Neural progenitor cell (in vitro differentiated cells): ENCODE results near the gene XPNPEP1. TPM values are rescaled to one million over a fixed set of nuclear protein-coding genes. Genes with fewer than 3 reads are reported as not detected.

ENCODE experiments used
- DNase-seq: peaks from one replicate; pipeline ENCODE4 v3.0.0-alpha.2; 2016; ENCODE audit warnings: low spot score
- H2AFZ ChIP-seq: fragments of 200-600 bp; sonication (generic); replicated peaks from 2 replicates; pipeline ENCODE4 v1.6.1; 2016; ENCODE audit warnings: antibody characterized with exemption
- H3F3A ChIP-seq: fragments of 200-600 bp; sonication (generic); 2 replicates; pipeline ENCODE4 v1.6.1; 2016; ENCODE audit warnings: antibody characterized with exemption, low read depth
- H3K27ac ChIP-seq: fragments of 200-600 bp; sonication (generic); 2 replicates; pipeline ENCODE4 v1.5.1; 2016; ENCODE audit warnings: mild to moderate bottlenecking
- H3K27me3 ChIP-seq: fragments of 200-600 bp; sonication (generic); 2 replicates; pipeline ENCODE4 v1.6.1; 2016; ENCODE audit warnings: mild to moderate bottlenecking, moderate library complexity
- H3K36me3 ChIP-seq: fragments of 200-600 bp; sonication (generic); 2 replicates; pipeline ENCODE4 v1.5.1; 2016
- H3K4me1 ChIP-seq: fragments of 200-600 bp; sonication (generic); 2 replicates; pipeline ENCODE4 v1.6.1; 2016; ENCODE audit warnings: mixed run types
- H3K4me2 ChIP-seq: fragments of 200-600 bp; sonication (generic); 2 replicates; pipeline ENCODE4 v1.6.1; 2016
- H3K4me3 ChIP-seq: fragments of 200-600 bp; sonication (generic); 2 replicates; pipeline ENCODE4 v1.5.1; 2016
- H3K79me2 ChIP-seq: fragments of 200-600 bp; sonication (generic); 2 replicates; pipeline ENCODE4 v1.6.1; 2016; ENCODE audit warnings: low read depth
- H3K9ac ChIP-seq: fragments of 200-600 bp; sonication (generic); 2 replicates; pipeline ENCODE4 v1.6.1; 2016
- H3K9me3 ChIP-seq: fragments of 200-600 bp; sonication (generic); 2 replicates; pipeline ENCODE4 v1.5.1; 2016; ENCODE audit warnings: low read depth
- H4K20me1 ChIP-seq: fragments of 200-600 bp; sonication (generic); 2 replicates; pipeline ENCODE4 v1.6.1; 2016; ENCODE audit warnings: low read depth
- H3K27ac Mint-ChIP-seq: 3 replicates; pipeline ENCODE4 v1.8.0; 2021; ENCODE audit warnings: mixed read lengths
- H3K27me3 Mint-ChIP-seq: 2 replicates; pipeline ENCODE4 v1.8.0; 2022; ENCODE audit warnings: low read depth, mild to moderate bottlenecking, inconsistent platforms, moderate library complexity, mixed read lengths; ENCODE audit not compliant: insufficient read depth
- H3K36me3 Mint-ChIP-seq: 3 replicates; pipeline ENCODE4 v1.8.0; 2021; ENCODE audit warnings: mixed read lengths
- H3K4me1 Mint-ChIP-seq: 3 replicates; pipeline ENCODE4 v1.8.0; 2021; ENCODE audit warnings: mixed read lengths
- H3K4me3 Mint-ChIP-seq: 3 replicates; pipeline ENCODE4 v1.8.0; 2021; ENCODE audit warnings: mild to moderate bottlenecking, moderate library complexity, mixed read lengths
- H3K9me3 Mint-ChIP-seq: 3 replicates; pipeline ENCODE4 v1.8.0; 2020; ENCODE audit warnings: mixed read lengths
- EZH2 ChIP-seq: fragments of 200-600 bp; sonication (generic); IDR thresholded peaks from 2 replicates; pipeline ENCODE4 v1.6.1; 2017; ENCODE audit warnings: antibody characterized with exemption, mild to moderate bottlenecking, moderate library complexity
- EZH2phosphoT487 ChIP-seq: fragments of 200-600 bp; sonication (generic); IDR thresholded peaks from 2 replicates; pipeline ENCODE4 v1.6.1; 2017; ENCODE audit warnings: antibody characterized with exemption
- total RNA-seq: library from RNA; depleted of rRNA; stranded (reverse); fragments of >200 nt; gene quantifications from 2 replicates; pipeline ENCODE4 v1.2.3, GENCODE V29; 2015; ENCODE audit warnings: low replicate concordance
- TF ChIP-seq, protein P1 (sequence below): fragments of 200-600 bp; sonication (generic); IDR thresholded peaks from 2 replicates; pipeline ENCODE4 v1.5.1; 2017; ENCODE audit warnings: antibody characterized with exemption, mild to moderate bottlenecking

The XPNPEP1 gene
- total RNA-seq, 1 donor from 2014 or later, result 113 TPM

DNA sequence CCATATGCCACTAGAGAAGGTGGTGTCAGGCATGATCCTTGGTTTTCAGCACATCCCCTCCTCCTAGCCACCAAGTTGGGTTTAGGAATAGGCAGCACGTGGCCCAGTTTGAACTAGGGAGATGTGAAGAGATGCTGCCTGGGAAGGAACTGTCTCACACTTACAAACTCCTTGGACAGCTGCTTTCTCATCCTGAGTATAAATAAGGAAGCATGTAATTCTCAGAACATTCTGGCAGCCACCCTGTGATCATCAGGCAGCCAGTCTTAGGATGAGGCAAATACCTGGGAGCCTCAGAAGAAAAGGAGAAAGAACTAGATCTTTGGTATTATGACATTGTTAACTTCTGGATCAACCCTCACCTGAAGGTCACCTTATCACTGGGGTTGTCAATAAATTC, 21.3 kb upstream of the XPNPEP1 start:
- H3K27ac Mint-ChIP-seq, result peak overlapping the region; percentile 9
- TF ChIP-seq EZH2 (no peak), EZH2phosphoT487 (no peak)
- TF ChIP-seq, protein P1, sequence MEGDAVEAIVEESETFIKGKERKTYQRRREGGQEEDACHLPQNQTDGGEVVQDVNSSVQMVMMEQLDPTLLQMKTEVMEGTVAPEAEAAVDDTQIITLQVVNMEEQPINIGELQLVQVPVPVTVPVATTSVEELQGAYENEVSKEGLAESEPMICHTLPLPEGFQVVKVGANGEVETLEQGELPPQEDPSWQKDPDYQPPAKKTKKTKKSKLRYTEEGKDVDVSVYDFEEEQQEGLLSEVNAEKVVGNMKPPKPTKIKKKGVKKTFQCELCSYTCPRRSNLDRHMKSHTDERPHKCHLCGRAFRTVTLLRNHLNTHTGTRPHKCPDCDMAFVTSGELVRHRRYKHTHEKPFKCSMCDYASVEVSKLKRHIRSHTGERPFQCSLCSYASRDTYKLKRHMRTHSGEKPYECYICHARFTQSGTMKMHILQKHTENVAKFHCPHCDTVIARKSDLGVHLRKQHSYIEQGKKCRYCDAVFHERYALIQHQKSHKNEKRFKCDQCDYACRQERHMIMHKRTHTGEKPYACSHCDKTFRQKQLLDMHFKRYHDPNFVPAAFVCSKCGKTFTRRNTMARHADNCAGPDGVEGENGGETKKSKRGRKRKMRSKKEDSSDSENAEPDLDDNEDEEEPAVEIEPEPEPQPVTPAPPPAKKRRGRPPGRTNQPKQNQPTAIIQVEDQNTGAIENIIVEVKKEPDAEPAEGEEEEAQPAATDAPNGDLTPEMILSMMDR, result no peak
- no peaks in the 10 kb centered on the region for H3K36me3 ChIP-seq
- H3K4me2 ChIP-seq, result no peak overlapping the region
- H3K27me3 Mint-ChIP-seq, result no peaks in the 10 kb centered on the region
- no peak overlapping the region for H2AFZ ChIP-seq
- H3K4me1 ChIP-seq, result peaks cover 13% of the 10 kb centered on the region
- H3K36me3 Mint-ChIP-seq, result no peaks in the 10 kb centered on the region
- H3K4me3 ChIP-seq, result no peak overlapping the region
- no peaks in the 10 kb centered on the region for H4K20me1 ChIP-seq
- peaks cover 7% of the 10 kb centered on the region for H3F3A ChIP-seq
- H3K4me3 Mint-ChIP-seq, result no peak overlapping the region
- no peaks in the 10 kb centered on the region for H3K9me3 ChIP-seq
- no peaks in the 10 kb centered on the region for H3K27me3 ChIP-seq
- no peaks in the 10 kb centered on the region for H3K9me3 Mint-ChIP-seq
- DNase-seq, result no peak
- H3K9ac ChIP-seq, result no peak overlapping the region
- no peak overlapping the region for H3K27ac ChIP-seq
- H3K79me2 ChIP-seq, result no peaks in the 10 kb centered on the region
- peaks cover 17% of the 10 kb centered on the region for H3K4me1 Mint-ChIP-seq

DNA sequence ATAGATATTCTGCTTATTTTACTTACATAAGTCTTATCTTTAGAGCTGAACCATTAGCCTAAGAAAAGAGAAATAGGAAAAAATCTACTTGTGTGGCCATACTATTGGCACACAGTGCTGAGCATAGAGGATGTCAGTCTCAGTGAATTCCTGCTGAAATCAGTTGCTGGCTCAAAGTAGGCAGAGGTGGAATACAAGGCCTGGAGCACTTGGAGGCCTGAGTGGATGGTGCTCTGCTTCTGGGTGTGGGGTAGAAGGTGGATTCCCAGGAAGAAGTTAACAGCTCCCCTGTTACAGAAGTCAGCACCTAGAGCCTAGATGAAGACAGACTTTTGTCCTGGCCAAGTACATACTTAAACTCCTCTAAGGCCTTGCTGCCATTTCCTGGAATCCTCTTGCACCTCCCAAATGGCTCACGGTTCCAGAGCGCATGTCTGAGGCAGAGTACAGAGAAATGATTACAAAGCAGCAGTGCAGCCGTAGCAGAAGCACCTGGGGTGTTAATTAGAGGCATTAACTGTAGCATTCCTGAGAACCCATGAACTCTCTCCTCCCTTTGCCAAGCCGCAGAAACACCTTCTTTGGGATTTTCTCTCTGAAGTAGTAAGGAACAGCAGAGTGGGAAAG, 18.0 kb upstream of the XPNPEP1 start:
- Histone ChIP-seq H3K27ac (peak overlapping the region; percentile 58), H3K9me3 (no peaks in the 10 kb centered on the region), H3K79me2 (no peaks in the 10 kb centered on the region), H3K4me3 (no peak overlapping the region), H3K4me2 (no peak overlapping the region), H3F3A (peaks cover 7% of the 10 kb centered on the region), H3K4me1 (peaks cover 13% of the 10 kb centered on the region), H3K36me3 (no peaks in the 10 kb centered on the region), H4K20me1 (no peaks in the 10 kb centered on the region), H3K27me3 (no peaks in the 10 kb centered on the region), H2AFZ (peak overlapping the region; percentile 82), H3K9ac (no peak overlapping the region)
- TF ChIP-seq EZH2phosphoT487, result no peak
- TF ChIP-seq EZH2, result no peak
- TF ChIP-seq, protein P1, result no peak
- H3K4me1 Mint-ChIP-seq, result peaks cover 21% of the 10 kb centered on the region
- DNase-seq, result peak; percentile 25
- H3K9me3 Mint-ChIP-seq, result no peaks in the 10 kb centered on the region
- no peaks in the 10 kb centered on the region for H3K36me3 Mint-ChIP-seq
- H3K27ac Mint-ChIP-seq, result peak overlapping the region; percentile 26
- H3K4me3 Mint-ChIP-seq, result no peak overlapping the region
- H3K27me3 Mint-ChIP-seq, result peaks cover 3% of the 10 kb centered on the region

DNA sequence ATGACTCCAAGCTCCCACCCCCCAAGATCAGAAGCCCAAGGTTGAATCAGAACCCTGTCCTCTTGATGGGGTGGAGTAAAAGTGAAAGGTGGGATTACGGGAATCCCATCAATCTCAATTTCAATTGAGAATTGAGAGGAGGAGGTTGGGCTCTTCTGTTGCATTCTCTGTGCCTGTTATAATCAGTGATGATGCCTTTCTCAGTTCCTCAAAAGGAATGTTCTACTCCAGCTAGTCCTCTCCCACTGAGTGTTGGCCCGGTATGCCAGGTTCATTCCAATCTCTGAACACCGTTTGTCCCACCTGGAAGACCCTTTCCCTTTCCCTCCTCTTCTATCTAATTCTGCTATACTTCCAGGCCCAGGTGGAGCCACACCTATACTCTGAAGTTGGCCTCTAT, 17.2 kb upstream of the XPNPEP1 start:
- H3K4me2 ChIP-seq, result no peak overlapping the region
- H3K27me3 ChIP-seq, result no peaks in the 10 kb centered on the region
- no peak overlapping the region for H2AFZ ChIP-seq
- no peak overlapping the region for H3K4me3 ChIP-seq
- Mint-ChIP-seq H3K27ac (no peak overlapping the region), H3K27me3 (peaks cover 3% of the 10 kb centered on the region), H3K36me3 (no peaks in the 10 kb centered on the region), H3K4me1 (peaks cover 27% of the 10 kb centered on the region), H3K4me3 (no peak overlapping the region), H3K9me3 (no peaks in the 10 kb centered on the region)
- no peak overlapping the region for H3K27ac ChIP-seq
- no peak overlapping the region for H3K9ac ChIP-seq
- no peaks in the 10 kb centered on the region for H3K79me2 ChIP-seq
- TF ChIP-seq, protein P1, result no peak
- TF ChIP-seq EZH2 (no peak), EZH2phosphoT487 (no peak)
- H3F3A ChIP-seq, result peaks cover 14% of the 10 kb centered on the region
- no peaks in the 10 kb centered on the region for H3K9me3 ChIP-seq
- H4K20me1 ChIP-seq, result no peaks in the 10 kb centered on the region
- peaks cover 20% of the 10 kb centered on the region for H3K4me1 ChIP-seq
- no peaks in the 10 kb centered on the region for H3K36me3 ChIP-seq
- DNase-seq, result no peak
